A673 (cell line): ENCODE results near the gene LRRC37A2. TPM values are rescaled to one million over a fixed set of nuclear protein-coding genes. Genes with fewer than 3 reads are reported as not detected.
A peak's percentile ranks its signal among the peaks of the same experiment; 100 is the strongest.
"Not testable (repeated sequence)": the region's sequence is repeated elsewhere in the genome, so short reads cannot be mapped to it uniquely, and the experiment has no call there.

Experiments used
- Bru-seq: library from RNA; stranded (reverse); fragments of 400-500 nt; gene quantifications from one replicate; lab custom pipeline; 2021; lab: Mats Ljungman, UMichigan
- BruChase-seq, 2 experiments: library from RNA; stranded (reverse); fragments of 400-500 nt; gene quantifications; one replicate each; lab custom pipeline; 2021; lab: Mats Ljungman, UMichigan
- BruUV-seq: library from RNA; stranded (reverse); fragments of 400-500 nt; replicated peaks from 2 replicates; lab custom pipeline; 2021; lab: Mats Ljungman, UMichigan
- CTCF ChIA-PET: fragments of 300-600 bp; sonication (Branson Sonifier 250); formaldehyde crosslinking; loops from one replicate; lab custom pipeline; 2022; ENCODE audit warnings: antibody characterized with exemption; lab: Charles Lee
- POLR2A ChIA-PET: fragments of 300-600 bp; sonication (Branson Sonifier 250); formaldehyde crosslinking; loops from one replicate; lab custom pipeline; 2022; ENCODE audit warnings: antibody characterized with exemption; ENCODE audit not compliant: low non-redundant PET; lab: Charles Lee
- DNase-seq: peaks from one replicate; pipeline ENCODE4 v3.0.0-alpha.2; 2015; ENCODE audit warnings: low spot score
- H3K27ac ChIP-seq: fragments of 200-600 bp; sonication (generic); 2 replicates; pipeline ENCODE4 v1.5.1; 2016; ENCODE audit warnings: mixed run types, low read depth, mild to moderate bottlenecking, mixed read lengths, antibody characterized with exemption, low read length; ENCODE audit not compliant: poor library complexity, severe bottlenecking
- H3K27me3 ChIP-seq: fragments of 200-600 bp; sonication (generic); replicated peaks from 2 replicates; pipeline ENCODE4 v1.6.1; 2017; ENCODE audit warnings: mixed run types, low read depth, mild to moderate bottlenecking, mixed read lengths, antibody characterized with exemption, low read length; ENCODE audit not compliant: insufficient read depth, poor library complexity
- H3K36me3 ChIP-seq: fragments of 200-600 bp; sonication (generic); 2 replicates; pipeline ENCODE4 v1.6.1; 2016; ENCODE audit warnings: mixed run types, mild to moderate bottlenecking, mixed read lengths, antibody characterized with exemption, low read length; ENCODE audit not compliant: insufficient read depth, poor library complexity, severe bottlenecking
- H3K4me1 ChIP-seq: fragments of 200-600 bp; sonication (generic); 2 replicates; pipeline ENCODE4 v1.6.1; 2017; ENCODE audit warnings: mixed run types, mild to moderate bottlenecking, mixed read lengths, antibody characterized with exemption, low read length; ENCODE audit not compliant: insufficient read depth, poor library complexity, severe bottlenecking
- H3K4me3 ChIP-seq: fragments of 200-600 bp; sonication (generic); 2 replicates; pipeline ENCODE4 v1.5.1; 2016; ENCODE audit warnings: low read depth, mixed run types, mild to moderate bottlenecking, mixed read lengths, low read length; ENCODE audit not compliant: poor library complexity, severe bottlenecking
- H3K9me3 ChIP-seq: fragments of 200-600 bp; sonication (generic); 2 replicates; pipeline ENCODE4 v1.6.1; 2016; ENCODE audit warnings: mixed run types, low read depth, mild to moderate bottlenecking, mixed read lengths, antibody characterized with exemption, low read length; ENCODE audit not compliant: poor library complexity, severe bottlenecking
- intact Hi-C: fragments of 100-400 bp; cut with micrococcal nuclease; formaldehyde crosslinking; loops from one replicate; pipeline ENCODE4 v1.10.0; 2022; ENCODE audit not compliant: unreplicated experiment
- long read RNA-seq: library from polyadenylated mRNA; stranded (forward); transcript quantifications from one replicate; pipeline ENCODE4 v2.0.0, GENCODE V29; 2022
- total RNA-seq: library from RNA; stranded (reverse); gene quantifications from 2 replicates; pipeline ENCODE4 v1.2.3, GENCODE V29; 2021

Gene LRRC37A2
- 11.2 and 13.1 TPM in 2 replicates for total RNA-seq
- Bru-seq, nascent RNA, result percentile 69 among the genes with signal in this experiment
- percentile 80 among the genes with signal in this experiment for BruChase-seq, experiment 1, labeled RNA remaining after a 2-hour chase
- percentile 72 among the genes with signal in this experiment for BruChase-seq, experiment 2, labeled RNA remaining after a 6-hour chase
- long read RNA-seq, full-length matches to known transcripts, result 2 of 6 reads
- long read RNA-seq, partial matches to known transcripts, result 1 of 6 reads
- long read RNA-seq, other reads (novel, unspliced or antisense), result 3 of 6 reads

GRCh38 chr17:46512168-46512567 lies at the start of gene LRRC37A2:
TSS of gene LRRC37A2 (plus strand) at chr17:46512468. CDS start at chr17:46512713, 245 bp downstream.
- H3K9me3 ChIP-seq, H3K4me3 ChIP-seq, H3K27ac ChIP-seq, BruUV-seq, H3K27me3 ChIP-seq, H3K36me3 ChIP-seq, DNase-seq, H3K4me1 ChIP-seq, POLR2A ChIA-PET, intact Hi-C loops, CTCF ChIA-PET: not testable (repeated sequence)

DNA sequence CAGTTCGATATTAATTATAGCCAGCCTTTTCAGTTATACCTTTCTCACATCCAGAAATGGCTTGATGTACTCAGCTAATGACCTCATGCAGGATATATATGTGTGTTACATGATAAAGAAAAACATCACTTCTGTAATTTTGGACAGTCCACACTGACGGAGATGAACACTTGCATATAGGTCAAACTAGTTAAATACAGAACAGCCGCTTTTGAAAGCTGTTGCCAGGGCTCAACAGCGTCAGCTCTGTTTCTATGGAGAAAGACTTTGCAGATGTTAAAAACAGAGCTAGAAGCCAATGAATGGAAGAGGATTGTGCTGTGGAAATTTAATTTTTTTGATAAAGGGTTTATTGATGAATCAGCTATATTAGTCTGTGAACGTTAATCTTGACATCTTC lies 44.6 kb upstream of the LRRC37A2 start:
- H3K4me1 ChIP-seq, intact Hi-C loops, BruUV-seq, DNase-seq, H3K36me3 ChIP-seq, CTCF ChIA-PET, POLR2A ChIA-PET, H3K27me3 ChIP-seq, H3K27ac ChIP-seq, H3K9me3 ChIP-seq, H3K4me3 ChIP-seq: not testable (repeated sequence)

DNA sequence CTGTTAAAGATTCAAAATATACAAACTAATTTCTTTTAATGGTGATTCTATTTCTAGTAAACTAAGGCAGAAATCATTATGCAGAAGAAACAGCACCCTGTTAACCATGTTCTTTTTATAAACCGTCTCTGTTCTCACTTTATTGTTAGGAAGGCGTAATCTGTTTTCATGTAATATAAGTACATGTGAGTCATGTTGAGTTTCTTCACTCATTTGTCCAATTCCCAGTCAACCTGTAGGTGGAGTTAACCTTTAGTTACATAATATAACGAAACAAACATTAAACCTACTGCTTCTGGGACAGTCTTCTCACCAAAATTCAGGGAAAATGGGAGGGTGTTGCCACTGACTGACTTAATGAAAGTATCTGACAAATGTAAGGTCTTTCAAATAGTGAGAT lies 37.8 kb upstream of the LRRC37A2 start:
- POLR2A ChIA-PET, intact Hi-C loops, CTCF ChIA-PET, BruUV-seq, H3K27me3 ChIP-seq, H3K9me3 ChIP-seq, DNase-seq, H3K36me3 ChIP-seq, H3K4me1 ChIP-seq, H3K27ac ChIP-seq, H3K4me3 ChIP-seq: not testable (repeated sequence)

DNA sequence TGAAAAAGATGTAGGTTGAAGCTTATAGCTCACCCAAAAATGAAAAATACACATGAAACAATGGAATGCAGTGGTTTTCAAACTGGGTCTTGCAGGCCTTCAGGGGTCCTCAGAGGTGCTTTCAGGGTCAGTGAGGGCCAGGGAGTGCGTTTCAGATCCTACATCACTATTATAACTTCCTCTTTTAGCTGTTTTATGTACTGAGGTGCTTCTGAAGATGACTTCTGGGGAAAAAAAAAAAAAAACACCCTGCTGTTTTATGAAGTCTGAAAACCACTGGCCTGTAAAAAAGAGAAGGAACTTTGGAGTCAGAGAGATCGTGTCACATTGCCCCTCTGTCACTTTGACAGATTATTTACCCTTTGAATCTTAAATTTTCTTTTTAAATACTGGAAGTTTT lies 36.7 kb upstream of the LRRC37A2 start:
- POLR2A ChIA-PET, H3K4me1 ChIP-seq, intact Hi-C loops, CTCF ChIA-PET, H3K4me3 ChIP-seq, DNase-seq, H3K27me3 ChIP-seq, BruUV-seq, H3K27ac ChIP-seq, H3K36me3 ChIP-seq, H3K9me3 ChIP-seq: not testable (repeated sequence)

GRCh38 chr17:46478823-46479222 lies 33.4 kb upstream of the LRRC37A2 start:
- H3K4me1 ChIP-seq, H3K36me3 ChIP-seq, H3K4me3 ChIP-seq, DNase-seq, intact Hi-C loops, H3K9me3 ChIP-seq, POLR2A ChIA-PET, BruUV-seq, H3K27ac ChIP-seq, H3K27me3 ChIP-seq, CTCF ChIA-PET: not testable (repeated sequence)

GRCh38 chr17:46481310-46481709 lies 31.0 kb upstream of the LRRC37A2 start:
- POLR2A ChIA-PET, H3K36me3 ChIP-seq, H3K27ac ChIP-seq, H3K27me3 ChIP-seq, H3K9me3 ChIP-seq, H3K4me1 ChIP-seq, CTCF ChIA-PET, BruUV-seq, H3K4me3 ChIP-seq, DNase-seq, intact Hi-C loops: not testable (repeated sequence)

GRCh38 chr17:46492021-46492420 lies 20.2 kb upstream of the LRRC37A2 start:
- intact Hi-C loops, BruUV-seq: not testable (repeated sequence)

More at GRCh38 chr17:46492021-46492420, 20.2 kb upstream of the LRRC37A2 start:
- H3K4me1 ChIP-seq, H3K4me3 ChIP-seq, CTCF ChIA-PET, POLR2A ChIA-PET, H3K27me3 ChIP-seq, H3K27ac ChIP-seq, DNase-seq, H3K9me3 ChIP-seq, H3K36me3 ChIP-seq: not testable (repeated sequence)
